Astrocyte of the hippocampus (primary cell): ENCODE data around the gene ZNF429.
"Not testable (repeated sequence)": the region's sequence is repeated elsewhere in the genome, so short reads cannot be mapped to it uniquely, and the experiment has no call there.

ENCODE experiments used
- DNase-seq: peaks from one replicate; pipeline ENCODE4 v3.0.0; 2011; ENCODE audit warnings: low read depth, low spot score

ZNF429 gene

GRCh38 chr19:21505459-21506451 is at the start of gene ZNF429:
TSS of gene ZNF429 (plus strand) at chr19:21505602. CDS start at chr19:21505772, 170 bp downstream.
- peak; percentile 97 for DNase-seq

GRCh38 chr19:21460686-21461085 is 44.7 kb upstream of the ZNF429 start:
- DNase-seq: no peak

- DNase-seq: no peak
Measured at GRCh38 chr19:21462540-21462939, 42.9 kb upstream of the ZNF429 start.

- peak; percentile 88 for DNase-seq
Measured at GRCh38 chr19:21463449-21464105, 41.8 kb upstream of the ZNF429 start.

GRCh38 chr19:21466627-21467026 is 38.8 kb upstream of the ZNF429 start:
- DNase-seq: no peak

- no peak for DNase-seq
Measured at GRCh38 chr19:21468791-21469190, 36.6 kb upstream of the ZNF429 start.

- no peak for DNase-seq
Measured at GRCh38 chr19:21472507-21472906, 32.9 kb upstream of the ZNF429 start.

- DNase-seq: peak; percentile 90
Measured at GRCh38 chr19:21474671-21475181, 30.7 kb upstream of the ZNF429 start.

GRCh38 chr19:21482361-21482760 is 23.0 kb upstream of the ZNF429 start:
- DNase-seq: not testable (repeated sequence)

GRCh38 chr19:21482863-21483276 is 22.5 kb upstream of the ZNF429 start:
- DNase-seq: no peak

- no peak for DNase-seq
Measured at GRCh38 chr19:21483589-21484170, 21.7 kb upstream of the ZNF429 start.

- DNase-seq: no peak
Measured at GRCh38 chr19:21484631-21485030, 20.8 kb upstream of the ZNF429 start.

- DNase-seq: no peak
Measured at GRCh38 chr19:21485926-21486325, 19.5 kb upstream of the ZNF429 start.

- no peak for DNase-seq
Measured at GRCh38 chr19:21487969-21488368, 17.4 kb upstream of the ZNF429 start.

GRCh38 chr19:21491146-21491545 is 14.3 kb upstream of the ZNF429 start:
- no peak for DNase-seq

- no peak for DNase-seq
Measured at GRCh38 chr19:21492947-21493906, 12.2 kb upstream of the ZNF429 start.

GRCh38 chr19:21496876-21497275 is 8.5 kb upstream of the ZNF429 start:
- DNase-seq: no peak

- DNase-seq: peak; percentile 23
Measured at GRCh38 chr19:21498651-21499050, 6.8 kb upstream of the ZNF429 start.

- no peak for DNase-seq
Measured at GRCh38 chr19:21508198-21508597, 2.8 kb downstream of the ZNF429 start.

GRCh38 chr19:21511058-21511457 is 5.7 kb downstream of the ZNF429 start:
- not testable (repeated sequence) for DNase-seq

- not testable (repeated sequence) for DNase-seq
Measured at GRCh38 chr19:21512609-21513008, 7.2 kb downstream of the ZNF429 start.
